Fibroblast of the conjunctiva (primary cell): Measurements from ENCODE around the gene CIB1.
"Not testable (repeated sequence)": the region's sequence is repeated elsewhere in the genome, so short reads cannot be mapped to it uniquely, and the experiment has no call there.

Experiments used
- DNase-seq: peaks from one replicate; pipeline ENCODE4 v3.0.0-alpha.2; 2010; ENCODE audit warnings: low read depth

CIB1 gene

DNA sequence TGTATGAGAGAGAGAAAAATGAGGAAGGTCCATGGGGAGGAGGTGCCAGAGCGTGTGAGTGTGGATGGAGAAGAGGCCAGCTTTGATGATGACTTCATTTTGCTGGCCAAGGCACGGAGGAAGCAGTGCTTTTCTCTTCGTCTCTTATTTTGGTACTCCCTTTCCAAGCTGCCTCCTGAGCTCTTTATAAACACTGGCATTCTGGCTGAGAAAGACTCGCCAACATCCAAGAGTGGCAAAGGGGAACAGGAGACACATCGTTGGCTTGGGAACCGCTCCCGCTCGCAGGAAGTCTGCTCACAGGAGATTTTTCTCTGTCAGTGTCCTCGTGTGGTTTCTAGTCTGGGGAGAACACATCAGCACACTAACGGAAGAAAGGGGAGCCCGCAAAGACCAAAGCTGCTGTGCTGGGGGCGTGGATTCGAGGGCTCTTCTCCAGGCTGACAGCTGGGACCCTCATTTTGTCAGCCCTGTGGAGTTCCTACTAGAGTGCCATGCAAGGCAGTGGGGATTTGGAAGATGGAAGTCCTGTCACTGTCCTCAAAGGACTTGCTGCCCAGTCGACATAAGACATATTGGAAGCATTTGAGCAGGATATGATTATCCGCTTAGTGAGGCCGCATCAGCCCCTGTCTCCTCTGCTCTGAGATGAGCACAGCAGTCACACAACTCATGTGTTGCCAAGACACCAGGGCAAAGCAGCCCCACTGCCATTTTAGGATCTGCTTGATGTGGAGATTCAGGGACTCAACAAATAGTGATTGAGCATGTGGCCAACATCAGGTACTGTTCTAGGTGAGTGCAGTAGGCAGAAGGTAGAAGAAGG is 40.6 kb downstream of the CIB1 start:
- DNase-seq = no peak

- DNase-seq = peak; percentile 38
Observed at GRCh38 chr15:90191794-90192509, 41.8 kb downstream of the CIB1 start.

DNA sequence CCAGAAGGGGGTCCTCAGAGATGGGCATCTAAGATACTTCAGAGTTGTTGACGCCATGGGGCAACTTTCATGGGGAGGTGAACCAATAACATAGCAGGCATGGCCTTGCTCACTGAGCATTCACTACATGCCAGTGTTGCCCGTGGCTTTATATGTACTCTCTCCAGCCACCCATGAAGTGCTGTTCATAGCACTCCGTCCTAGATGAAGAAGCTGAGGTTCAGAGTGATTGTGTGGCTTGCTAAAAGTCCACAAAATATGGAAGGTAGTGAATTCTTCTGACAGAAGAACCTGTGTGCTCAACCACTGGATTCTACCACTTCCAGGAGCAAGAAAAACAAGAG is 42.4 kb downstream of the CIB1 start:
- no peak for DNase-seq

DNA sequence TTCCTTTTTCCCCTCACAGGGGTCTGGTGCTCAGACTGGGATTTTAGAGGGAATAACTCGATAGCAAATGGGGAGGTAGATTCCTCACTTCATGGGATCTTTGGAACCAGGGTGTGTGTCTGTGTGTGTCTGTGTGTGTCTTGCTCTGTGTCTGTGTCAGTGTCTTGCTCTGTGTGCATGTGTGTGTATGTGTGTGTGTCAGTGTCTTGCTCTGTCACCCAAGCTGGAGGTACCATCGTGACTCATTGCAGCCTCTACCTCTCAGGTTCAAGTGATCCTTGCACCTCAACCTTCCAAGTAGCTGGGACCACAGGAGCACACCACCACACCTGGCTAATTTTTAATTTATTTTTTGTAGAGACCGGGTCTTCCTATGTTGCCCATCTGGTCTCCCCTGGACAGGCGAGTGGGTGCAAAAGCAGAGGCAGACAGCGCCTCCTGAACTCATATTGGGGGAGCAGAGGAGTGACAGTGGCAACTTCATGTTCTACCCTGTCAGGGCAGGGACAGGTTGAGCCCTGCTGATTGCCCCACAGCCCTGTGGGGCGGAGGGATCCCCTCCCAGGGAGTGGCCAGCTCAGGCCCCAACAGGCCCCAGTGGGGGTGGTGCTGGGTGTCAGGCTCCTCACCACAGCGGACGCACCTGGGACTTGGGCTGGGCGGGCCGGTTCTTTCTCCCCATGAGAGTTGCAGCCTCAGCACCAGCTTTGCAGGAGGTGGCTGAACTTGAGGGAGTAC is 43.0 kb downstream of the CIB1 start:
- DNase-seq = no peak

- no peak for DNase-seq
Observed at GRCh38 chr15:90189781-90190467, 43.8 kb downstream of the CIB1 start.

DNA sequence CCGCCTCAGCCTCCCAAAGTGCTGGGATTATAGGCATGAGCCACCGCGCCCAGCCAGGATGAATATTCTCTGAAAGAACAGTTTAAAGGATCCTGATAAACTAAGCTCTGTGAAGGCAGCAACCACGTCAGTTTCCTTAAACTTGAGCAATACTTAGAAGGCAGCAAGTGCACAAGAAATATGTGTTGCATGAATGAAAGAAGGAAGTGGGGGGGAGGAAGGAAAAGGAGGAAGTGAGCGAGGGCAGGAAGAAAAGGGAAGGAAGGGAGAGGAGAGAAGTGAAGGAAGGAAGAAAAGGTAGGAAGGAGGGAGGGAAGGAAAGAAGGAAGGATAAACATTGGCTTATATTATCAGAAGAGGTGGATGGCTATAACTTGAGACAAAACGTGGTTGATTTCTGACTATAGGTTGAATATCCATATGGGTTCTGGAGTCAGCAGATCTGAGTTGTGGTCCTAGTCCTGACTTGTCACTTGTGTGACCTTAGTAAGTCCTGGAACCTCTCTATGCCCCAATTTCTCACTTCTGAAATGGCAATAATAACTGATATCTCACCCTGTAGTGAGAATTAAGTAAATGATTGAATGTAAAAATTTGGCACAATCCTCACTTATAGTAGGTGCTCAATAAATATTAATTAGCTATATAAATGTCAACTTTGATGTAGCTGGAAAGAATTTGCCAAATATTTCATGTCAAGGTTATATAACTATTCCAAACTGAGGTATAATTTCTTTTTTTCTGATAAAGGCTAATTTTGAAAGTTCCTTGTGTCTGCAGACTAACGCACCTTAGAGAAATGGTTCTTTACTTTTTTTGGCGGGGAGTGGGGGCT is 44.6 kb downstream of the CIB1 start:
- DNase-seq = no peak

- DNase-seq = not testable (repeated sequence)
Observed at GRCh38 chr15:90188065-90188464, 45.7 kb downstream of the CIB1 start.

DNA sequence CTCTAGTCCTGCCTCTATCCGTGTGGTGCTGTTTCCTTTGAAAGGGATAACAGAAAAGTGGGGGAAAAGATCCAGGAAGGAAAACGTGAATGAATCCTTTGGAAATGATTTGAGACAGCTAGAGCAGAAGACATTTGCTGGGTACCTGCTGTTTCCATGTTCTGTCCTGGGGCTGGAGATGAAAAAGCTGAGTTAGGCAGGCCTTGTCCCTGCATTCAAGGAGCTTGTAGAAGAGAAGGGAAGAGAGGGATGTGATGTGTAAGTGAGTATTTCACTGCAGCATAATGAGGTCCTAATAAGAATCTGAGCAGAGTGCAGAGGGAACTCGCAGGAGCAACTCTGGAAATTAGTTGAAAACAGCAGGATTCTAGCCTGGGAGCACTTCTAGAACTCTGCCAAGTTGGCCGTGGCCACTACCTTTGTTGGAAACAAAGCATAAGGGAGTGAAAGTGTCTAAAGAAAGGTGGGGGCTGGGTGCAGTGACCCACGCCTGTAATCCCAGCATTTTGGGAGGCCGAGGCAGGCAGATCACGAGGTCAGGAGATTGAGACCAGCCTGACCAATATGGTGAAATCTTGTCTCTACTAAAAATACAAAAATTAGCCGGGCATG is 46.4 kb downstream of the CIB1 start:
- no peak for DNase-seq

DNA sequence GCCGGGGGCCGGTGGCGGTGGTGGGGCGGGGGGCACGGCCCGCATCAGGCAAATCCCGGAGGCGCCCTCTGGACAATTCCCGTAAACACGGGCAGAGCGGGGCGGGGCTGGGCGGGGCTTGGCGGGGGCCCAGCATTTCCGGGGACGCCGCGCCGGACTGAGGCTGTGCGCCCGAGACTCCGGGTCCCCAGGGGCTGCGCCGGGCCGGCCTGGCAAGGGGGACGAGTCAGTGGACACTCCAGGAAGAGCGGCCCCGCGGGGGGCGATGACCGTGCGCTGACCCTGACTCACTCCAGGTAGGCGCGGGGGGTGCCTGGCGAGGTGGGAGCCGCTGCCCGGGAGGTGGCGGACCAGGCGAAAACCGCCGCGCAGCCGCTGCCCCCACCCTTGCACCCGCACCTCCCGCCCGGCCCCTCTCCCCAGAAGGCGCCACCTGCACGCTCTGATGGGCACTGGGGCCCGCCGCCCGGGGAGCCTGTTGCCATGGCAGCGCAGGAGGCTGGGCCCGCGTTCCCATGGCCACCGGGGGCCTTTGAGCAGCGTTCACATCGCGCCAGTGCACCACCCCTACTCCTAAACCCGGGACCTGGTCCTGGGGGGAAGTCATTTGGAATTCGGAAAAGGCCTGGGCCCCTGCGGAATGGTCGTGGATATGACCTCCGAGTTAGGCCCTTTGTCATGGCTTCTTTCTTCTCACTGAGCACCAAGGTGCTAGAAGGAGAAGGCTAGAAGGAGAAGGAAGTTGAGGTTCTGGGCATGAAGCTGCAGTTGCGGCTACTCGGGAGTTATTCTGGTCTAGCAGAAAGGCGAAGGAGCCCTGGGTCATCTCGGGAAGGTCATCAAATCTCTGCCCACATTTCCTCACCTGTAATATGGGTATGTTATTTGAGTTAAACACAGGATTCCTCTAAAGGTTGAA is 48.7 kb downstream of the CIB1 start:
- no peak for DNase-seq

DNA sequence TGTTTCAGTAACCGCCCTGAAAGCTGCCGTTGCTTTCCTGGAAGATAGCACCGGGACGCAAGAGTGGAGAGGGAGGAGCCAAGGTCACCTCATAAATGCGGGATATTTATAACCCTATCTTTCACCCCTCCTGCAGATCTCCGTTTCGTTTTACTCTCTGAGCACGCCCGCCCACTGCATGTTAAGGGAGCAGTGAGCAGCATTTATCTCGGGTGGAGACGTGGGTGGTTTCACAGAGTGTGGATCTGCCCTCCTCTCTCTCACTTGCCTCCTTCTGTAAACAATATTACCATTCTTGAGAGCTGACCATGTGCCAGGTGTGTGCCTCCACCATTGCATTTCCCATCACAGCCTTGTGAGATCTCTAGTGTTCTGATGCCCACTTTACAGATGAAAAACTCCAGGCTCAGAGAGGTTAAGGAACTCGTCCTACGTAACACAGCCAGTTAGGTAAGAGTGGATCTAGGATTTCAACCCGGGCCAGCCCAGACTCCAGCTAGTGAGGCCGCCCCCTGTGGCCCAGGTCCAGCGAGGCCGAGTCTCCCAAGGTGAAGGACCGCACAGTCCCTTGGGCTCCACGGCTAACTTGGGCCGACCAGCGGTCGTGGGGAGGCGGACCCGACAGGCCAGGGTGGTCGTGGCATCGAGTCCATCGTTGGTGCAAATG is 49.5 kb downstream of the CIB1 start:
- no peak for DNase-seq

GRCh38 chr15:90181776-90182175 is 52.0 kb downstream of the CIB1 start:
- no peak for DNase-seq
